ENCODE results near the gene ADGRF4. TPM values are rescaled to one million over a fixed set of nuclear protein-coding genes. Genes with fewer than 3 reads are reported as not detected.
A peak's percentile ranks its signal among the peaks of the same experiment; 100 is the strongest.

The ADGRF4 gene
- total RNA-seq, 1 experiment from 2014 or later, result 5.2 TPM

DNA sequence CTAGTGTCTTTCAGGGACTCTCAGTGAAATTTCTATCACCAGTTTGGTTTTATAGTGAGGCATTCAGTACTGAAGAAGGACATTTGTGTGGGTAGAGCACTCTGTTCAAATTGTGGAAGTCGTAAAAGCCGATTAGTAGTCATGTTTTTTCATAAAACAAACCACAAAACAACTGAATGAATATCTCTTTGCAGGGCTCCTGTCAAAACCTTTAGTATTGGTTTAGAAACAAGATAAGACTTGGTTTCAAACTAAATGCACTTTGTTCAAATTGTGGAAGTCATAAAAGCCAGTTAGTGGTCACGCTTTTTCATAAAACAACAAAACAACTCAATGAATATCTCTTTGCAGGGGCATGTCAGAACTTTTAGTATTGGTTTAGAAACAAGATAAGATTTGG, 23.8 kb downstream of the ADGRF4 start:
- intact Hi-C loops (cut with micrococcal nuclease; ENCODE audit: unreplicated experiment), result no loop called here
- TF ChIP-seq EZH2 (IDR thresholded peaks at IDR 0.05; ENCODE audit: low read depth), result no peak
- TF ChIP-seq, protein P1, sequence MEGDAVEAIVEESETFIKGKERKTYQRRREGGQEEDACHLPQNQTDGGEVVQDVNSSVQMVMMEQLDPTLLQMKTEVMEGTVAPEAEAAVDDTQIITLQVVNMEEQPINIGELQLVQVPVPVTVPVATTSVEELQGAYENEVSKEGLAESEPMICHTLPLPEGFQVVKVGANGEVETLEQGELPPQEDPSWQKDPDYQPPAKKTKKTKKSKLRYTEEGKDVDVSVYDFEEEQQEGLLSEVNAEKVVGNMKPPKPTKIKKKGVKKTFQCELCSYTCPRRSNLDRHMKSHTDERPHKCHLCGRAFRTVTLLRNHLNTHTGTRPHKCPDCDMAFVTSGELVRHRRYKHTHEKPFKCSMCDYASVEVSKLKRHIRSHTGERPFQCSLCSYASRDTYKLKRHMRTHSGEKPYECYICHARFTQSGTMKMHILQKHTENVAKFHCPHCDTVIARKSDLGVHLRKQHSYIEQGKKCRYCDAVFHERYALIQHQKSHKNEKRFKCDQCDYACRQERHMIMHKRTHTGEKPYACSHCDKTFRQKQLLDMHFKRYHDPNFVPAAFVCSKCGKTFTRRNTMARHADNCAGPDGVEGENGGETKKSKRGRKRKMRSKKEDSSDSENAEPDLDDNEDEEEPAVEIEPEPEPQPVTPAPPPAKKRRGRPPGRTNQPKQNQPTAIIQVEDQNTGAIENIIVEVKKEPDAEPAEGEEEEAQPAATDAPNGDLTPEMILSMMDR (conservative IDR thresholded peaks at IDR 0.05), result no peak
- Histone ChIP-seq H2AFZ (no peak overlapping the region), H3K4me2 (no peak overlapping the region), H3K27ac (no peak overlapping the region), H3K4me3 (no peak overlapping the region), H3F3A (ENCODE audit: insufficient read depth, low read depth) (no peaks in the 10 kb centered on the region), H3K27me3 (ENCODE audit: insufficient read depth, low read depth) (no peaks in the 10 kb centered on the region), H3K4me1 (replicated peaks; ENCODE audit: insufficient read depth) (no peaks in the 10 kb centered on the region), H3K79me2 (ENCODE audit: low read depth) (no peaks in the 10 kb centered on the region), H4K20me1 (ENCODE audit: insufficient read depth) (no peaks in the 10 kb centered on the region), H3K9me2 (ENCODE audit: insufficient read depth) (no peaks in the 10 kb centered on the region), H3K36me3 (ENCODE audit: low read depth) (no peaks in the 10 kb centered on the region), H3K9me3 (ENCODE audit: insufficient read depth, low read depth) (no peaks in the 10 kb centered on the region)
- ChIA-PET POLR2A (ENCODE audit: unreplicated experiment) (no interaction called here), CTCF (interaction anchor here (0.6 kb wide), 1 partner anchor 89 kb away, joined by 3 read pairs; no protein-coding TSS in a partner anchor)
- DNase-seq, result no peak
- BruUV-seq (replicated peaks), result no TSS peak

DNA sequence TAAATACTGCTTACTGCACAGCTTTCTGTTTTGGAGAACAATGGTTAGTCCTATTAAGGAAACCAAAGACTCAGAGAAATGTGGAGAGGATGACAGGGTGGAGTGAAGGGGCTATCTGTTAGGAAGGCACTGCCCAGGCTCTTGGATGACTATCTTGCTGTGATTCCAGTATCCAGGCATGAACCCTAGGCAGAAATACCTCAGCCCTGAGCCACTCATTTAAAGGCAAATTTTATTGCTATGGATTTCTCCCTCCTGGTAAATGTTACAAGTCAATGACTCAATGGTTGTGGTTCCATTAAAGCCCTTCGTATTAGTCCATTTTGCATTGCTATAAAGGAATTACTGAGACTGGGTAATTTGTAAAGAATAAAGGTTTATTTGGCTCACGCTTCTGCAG, 25.9 kb downstream of the ADGRF4 start:
- peaks cover 13% of the 10 kb centered on the region for H3K4me1 ChIP-seq (replicated peaks; ENCODE audit: insufficient read depth)
- intact Hi-C loops (cut with micrococcal nuclease; ENCODE audit: unreplicated experiment), result no loop called here
- no TSS peak for BruUV-seq (replicated peaks)
- CTCF ChIA-PET, result no interaction called here
- H3K79me2 ChIP-seq (ENCODE audit: low read depth), result no peaks in the 10 kb centered on the region
- H3F3A ChIP-seq (ENCODE audit: insufficient read depth, low read depth), result peaks cover 9% of the 10 kb centered on the region; the same call in 1 of the 2 replicates
- no peak overlapping the region for H2AFZ ChIP-seq
- TF ChIP-seq EZH2 (IDR thresholded peaks at IDR 0.05; ENCODE audit: low read depth), result no peak
- no peaks in the 10 kb centered on the region for H4K20me1 ChIP-seq (ENCODE audit: insufficient read depth)
- no peak overlapping the region for H3K4me2 ChIP-seq
- DNase-seq, result no peak
- no peaks in the 10 kb centered on the region for H3K27me3 ChIP-seq (ENCODE audit: insufficient read depth, low read depth)
- no peak overlapping the region for H3K4me3 ChIP-seq
- POLR2A ChIA-PET (ENCODE audit: unreplicated experiment), result no interaction called here
- H3K27ac ChIP-seq, result no peak overlapping the region
- no peaks in the 10 kb centered on the region for H3K9me3 ChIP-seq (ENCODE audit: insufficient read depth, low read depth)
- H3K36me3 ChIP-seq (ENCODE audit: low read depth), result no peaks in the 10 kb centered on the region
- no peaks in the 10 kb centered on the region for H3K9me2 ChIP-seq (ENCODE audit: insufficient read depth)

DNA sequence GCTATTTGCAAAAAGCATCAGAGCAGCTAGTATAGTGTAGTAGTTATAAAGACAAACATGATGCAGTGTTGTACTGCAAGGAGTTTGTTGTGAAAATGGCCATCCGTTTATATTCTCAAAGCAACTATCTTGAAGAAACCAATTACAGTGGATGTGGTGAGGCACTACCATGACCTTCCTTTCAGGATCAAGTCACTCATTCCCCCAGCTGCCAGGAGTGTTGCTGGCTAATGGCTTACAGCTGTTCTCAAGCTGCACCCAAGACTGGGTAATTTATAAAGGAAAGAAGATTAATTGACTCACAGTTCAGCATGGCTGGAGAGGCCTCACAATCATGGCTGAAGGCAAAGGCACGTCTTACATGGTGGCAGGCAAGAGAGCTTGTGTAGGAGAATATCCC, 29.0 kb downstream of the ADGRF4 start:
- CTCF ChIA-PET, result no interaction called here
- no peaks in the 10 kb centered on the region for H3K27me3 ChIP-seq (ENCODE audit: insufficient read depth, low read depth)
- no peak overlapping the region for H2AFZ ChIP-seq
- H3K4me2 ChIP-seq, result no peak overlapping the region
- H3F3A ChIP-seq (ENCODE audit: insufficient read depth, low read depth), result peaks cover 14% of the 10 kb centered on the region; the same call in 1 of the 2 replicates
- H3K9me3 ChIP-seq (ENCODE audit: insufficient read depth, low read depth), result no peaks in the 10 kb centered on the region
- H3K4me1 ChIP-seq (replicated peaks; ENCODE audit: insufficient read depth), result peaks cover 30% of the 10 kb centered on the region
- TF ChIP-seq EZH2 (IDR thresholded peaks at IDR 0.05; ENCODE audit: low read depth), result no peak
- TF ChIP-seq, protein P1 (conservative IDR thresholded peaks at IDR 0.05), result no peak
- H3K36me3 ChIP-seq (ENCODE audit: low read depth), result no peaks in the 10 kb centered on the region
- DNase-seq, result no peak
- intact Hi-C loops (cut with micrococcal nuclease; ENCODE audit: unreplicated experiment), result no loop called here
- POLR2A ChIA-PET (ENCODE audit: unreplicated experiment), result no interaction called here
- no peak overlapping the region for H3K27ac ChIP-seq
- no peaks in the 10 kb centered on the region for H3K79me2 ChIP-seq (ENCODE audit: low read depth)
- no TSS peak for BruUV-seq (replicated peaks)
- H3K9me2 ChIP-seq (ENCODE audit: insufficient read depth), result no peaks in the 10 kb centered on the region
- no peaks in the 10 kb centered on the region for H4K20me1 ChIP-seq (ENCODE audit: insufficient read depth)
- no peak overlapping the region for H3K4me3 ChIP-seq

DNA sequence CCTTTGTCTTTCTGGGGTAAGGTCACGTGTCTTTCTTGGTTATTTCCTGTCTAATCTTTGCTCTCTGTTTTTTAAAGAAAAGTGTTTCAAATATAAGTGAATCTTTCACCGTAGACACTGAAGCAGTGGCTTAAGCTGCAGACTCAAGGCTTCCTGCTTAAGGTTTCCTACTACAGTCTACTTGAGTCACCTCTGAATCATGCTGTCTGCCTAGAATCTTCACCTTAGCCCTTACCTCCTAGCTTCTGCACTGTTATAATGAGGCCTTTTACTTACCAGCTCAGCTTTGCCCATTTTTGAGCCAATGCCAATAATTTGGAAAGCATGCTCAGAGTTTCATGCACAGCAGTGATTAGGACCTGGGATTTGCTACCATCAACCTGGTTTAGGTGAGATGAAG, 30.6 kb downstream of the ADGRF4 start:
- Histone ChIP-seq H3K9me3 (ENCODE audit: insufficient read depth, low read depth) (no peaks in the 10 kb centered on the region), H3K4me1 (replicated peaks; ENCODE audit: insufficient read depth) (peaks cover 30% of the 10 kb centered on the region), H4K20me1 (ENCODE audit: insufficient read depth) (no peaks in the 10 kb centered on the region), H3K36me3 (ENCODE audit: low read depth) (no peaks in the 10 kb centered on the region), H3K9me2 (ENCODE audit: insufficient read depth) (no peaks in the 10 kb centered on the region), H3K4me2 (peak overlapping the region; percentile 55), H3K27ac (peak overlapping the region; percentile 68), H3K79me2 (ENCODE audit: low read depth) (no peaks in the 10 kb centered on the region), H3F3A (ENCODE audit: insufficient read depth, low read depth) (peaks cover 14% of the 10 kb centered on the region; the same call in 1 of the 2 replicates), H3K4me3 (no peak overlapping the region), H3K27me3 (ENCODE audit: insufficient read depth, low read depth) (no peaks in the 10 kb centered on the region), H2AFZ (peak overlapping the region; percentile 69; the same call in 1 of the 2 replicates)
- BruUV-seq (replicated peaks), result no TSS peak
- peak; percentile 17 to 83 for DNase-seq
- ChIA-PET CTCF (no interaction called here), POLR2A (ENCODE audit: unreplicated experiment) (interaction anchor here (0.6 kb wide), 1 partner anchor 108 kb away, joined by 3 read pairs; no protein-coding TSS in a partner anchor)
- no peak for TF ChIP-seq EZH2 (IDR thresholded peaks at IDR 0.05; ENCODE audit: low read depth)
- TF ChIP-seq, protein P1 (conservative IDR thresholded peaks at IDR 0.05), result no peak
- intact Hi-C loops (cut with micrococcal nuclease; ENCODE audit: unreplicated experiment), result loop anchor here (2.0 kb wide), 1 partner anchor 28 kb away; no protein-coding TSS in a partner anchor

All from PC-9 (cell line).